Measurements from ENCODE around the gene ARHGAP1.

Gene ARHGAP1

DNA sequence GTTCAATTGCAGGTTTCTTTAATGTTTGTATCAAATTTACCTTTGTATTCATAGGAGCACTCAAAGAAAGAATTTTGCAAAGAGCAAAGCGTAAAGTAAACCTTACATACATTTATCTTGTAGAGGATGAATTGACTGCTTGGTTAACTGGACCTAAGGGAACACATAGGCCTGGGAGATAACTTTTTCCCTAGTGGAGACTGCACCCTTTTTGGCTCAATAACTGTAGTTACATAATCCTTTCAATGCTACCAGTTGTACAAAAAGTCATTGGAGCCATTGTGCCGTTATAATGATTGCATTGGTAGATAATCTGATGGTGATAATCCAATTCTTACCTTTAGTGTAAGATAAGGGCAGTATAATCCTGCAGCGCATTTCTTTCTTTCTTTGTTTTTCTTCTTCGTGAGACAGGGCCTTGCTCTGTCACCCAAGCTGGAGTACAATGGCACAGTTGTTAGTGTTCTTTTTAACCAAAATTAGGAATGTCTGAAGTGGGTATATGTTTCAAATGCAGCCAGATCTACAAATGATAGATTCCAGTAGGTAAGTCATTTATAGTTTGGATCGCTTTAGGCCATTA is 64.8 kb downstream of the ARHGAP1 start:
- DNase-seq, result no peak

DNA sequence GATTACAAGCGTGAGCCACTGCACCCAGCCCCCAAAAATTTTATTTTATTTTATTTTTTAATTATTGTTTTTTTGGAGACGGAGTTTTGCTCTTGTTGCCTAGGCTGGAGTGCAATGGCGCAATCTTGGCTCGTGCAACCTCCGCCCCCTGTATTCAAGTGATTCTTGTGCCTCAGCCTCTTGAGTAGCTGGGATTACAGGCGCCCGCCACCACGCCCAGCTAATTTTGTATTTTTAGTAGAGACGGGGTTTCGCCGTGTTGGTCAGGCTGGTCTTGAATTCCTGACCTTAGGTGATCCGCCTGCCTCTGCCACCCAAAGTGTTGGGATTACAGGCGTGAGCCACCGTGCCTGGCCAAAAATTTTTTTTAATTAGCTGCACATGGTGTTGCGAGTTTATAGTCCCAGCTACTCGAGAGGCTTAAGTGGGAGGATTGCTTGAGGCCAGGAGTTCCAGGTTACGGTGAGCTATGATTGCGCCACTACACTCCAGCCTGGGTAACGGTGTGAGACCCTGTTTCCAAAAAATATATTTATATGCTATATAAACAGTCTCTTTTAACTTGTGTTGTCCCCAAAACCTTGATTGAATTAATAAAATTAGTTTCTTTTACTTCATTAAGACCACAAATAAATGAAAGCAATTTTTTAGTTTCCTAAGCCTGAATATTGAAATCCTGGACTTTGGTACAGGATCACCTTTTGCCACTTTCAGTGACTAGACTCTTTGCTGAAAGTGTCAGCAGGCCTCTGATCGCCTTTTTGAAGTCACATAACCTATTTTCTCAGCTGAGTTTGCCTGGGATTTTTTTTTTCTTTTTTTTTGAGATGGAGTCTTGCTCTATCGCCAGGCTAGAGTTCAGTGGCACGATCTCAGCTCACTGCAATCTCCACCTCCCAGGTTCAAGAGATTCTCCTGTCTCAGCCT is 66.9 kb downstream of the ARHGAP1 start:
- no peak for DNase-seq

DNA sequence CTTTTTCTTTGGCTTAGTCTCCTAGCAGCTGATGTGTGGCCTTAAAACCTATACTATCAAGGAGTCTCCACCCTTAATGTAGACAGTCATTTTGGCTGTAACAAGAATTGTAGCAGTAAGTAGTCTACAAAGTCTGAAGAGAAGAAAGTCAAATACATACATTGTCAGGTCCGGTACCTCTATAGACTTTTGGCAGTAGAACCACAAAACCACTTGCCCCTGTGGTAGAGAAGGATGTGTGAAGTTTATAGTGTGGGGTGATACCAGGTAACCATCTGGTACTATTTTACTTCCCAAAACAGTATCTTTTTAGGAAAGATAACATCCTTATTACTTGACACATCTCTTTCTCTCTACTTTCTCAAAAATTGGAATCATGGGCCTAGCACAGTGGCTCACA is 67.9 kb downstream of the ARHGAP1 start:
- no peak for DNase-seq

DNA sequence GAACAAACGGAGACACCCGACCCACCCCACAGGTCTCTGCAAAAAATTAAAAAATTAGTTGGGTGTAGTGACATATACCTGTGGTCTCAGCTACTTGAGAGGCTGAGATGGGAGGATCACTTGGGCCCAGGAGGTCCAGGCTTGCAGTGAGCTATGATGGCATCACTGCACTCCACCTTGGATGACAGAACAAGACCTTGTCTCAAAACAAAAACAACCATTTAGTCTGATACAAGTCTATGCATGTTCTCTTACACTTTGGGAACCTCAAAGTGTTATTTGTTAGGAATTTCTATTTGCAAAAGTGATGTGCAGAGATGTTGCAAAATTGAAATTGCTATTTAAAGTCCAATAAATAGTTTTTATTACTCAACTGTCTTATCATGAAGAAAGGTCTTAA is 68.7 kb downstream of the ARHGAP1 start:
- DNase-seq, result no peak

DNA sequence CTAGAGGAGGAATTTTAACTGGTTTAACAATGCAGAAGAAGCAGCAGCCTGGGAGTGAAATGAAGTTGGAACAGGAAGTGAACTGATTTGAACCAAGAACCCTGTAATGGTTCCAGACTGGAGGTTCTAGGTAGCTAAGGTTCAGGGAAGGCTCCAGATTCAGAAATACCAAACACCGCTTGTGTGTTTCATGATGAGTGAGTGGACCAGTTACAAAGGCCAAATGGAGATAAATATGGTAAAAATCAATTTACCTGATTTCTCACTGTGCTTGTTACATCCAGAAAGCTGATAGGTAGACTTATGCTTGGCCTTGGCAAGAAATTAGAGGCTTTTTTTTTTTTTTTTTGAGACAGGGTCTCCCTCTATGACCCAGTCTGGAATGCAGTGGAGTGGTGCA is 70.2 kb downstream of the ARHGAP1 start:
- DNase-seq, result no peak

DNA sequence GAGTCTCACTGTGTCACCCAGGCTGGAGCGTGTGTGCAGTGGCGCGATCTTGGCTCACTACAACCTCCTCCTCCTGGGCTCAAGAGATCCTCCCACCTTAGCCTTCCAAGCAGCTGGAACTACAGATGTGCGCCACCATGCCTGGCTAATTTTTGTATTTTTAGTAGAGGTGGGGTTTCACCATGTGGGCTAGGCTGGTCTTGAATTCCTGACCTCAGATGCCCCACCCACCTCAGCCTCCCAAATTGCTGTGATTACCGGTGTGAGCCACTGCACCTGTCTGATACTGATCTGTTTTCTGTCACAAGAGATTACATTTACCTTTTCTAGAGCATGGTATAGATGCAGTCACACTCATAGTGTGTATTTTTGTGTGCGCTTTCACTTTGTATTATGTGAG is 71.5 kb downstream of the ARHGAP1 start:
- DNase-seq, result no peak

All from OCI-M1 (cell line).